Mesendoderm (in vitro differentiated cells): ENCODE data around the gene LSM2. TPM values are rescaled to one million over a fixed set of nuclear protein-coding genes. Genes with fewer than 3 reads are reported as not detected.

Experiments used
- DNase-seq: peaks from one replicate; pipeline ENCODE4 v3.0.0; 2013
- H2AK5ac ChIP-seq: 2 replicates; pipeline ENCODE4 v1.6.1; 2013; ENCODE audit warnings: low read length, inconsistent platforms
- H2BK120ac ChIP-seq: 2 replicates; pipeline ENCODE4 v1.6.1; 2013; ENCODE audit warnings: low read depth, mild to moderate bottlenecking, low read length, moderate library complexity, mixed read lengths
- H2BK15ac ChIP-seq: replicated peaks from 2 replicates; pipeline ENCODE4 v1.6.1; 2013; ENCODE audit warnings: low read depth, mild to moderate bottlenecking, moderate library complexity
- H2BK5ac ChIP-seq: 2 replicates; pipeline ENCODE4 v1.6.1; 2013; ENCODE audit warnings: low read length, inconsistent platforms
- H3K18ac ChIP-seq: 2 replicates; pipeline ENCODE4 v1.6.1; 2013; ENCODE audit warnings: mild to moderate bottlenecking, low read length, mixed read lengths
- H3K23ac ChIP-seq: one replicate; pipeline ENCODE4 v1.6.1; 2013; ENCODE audit warnings: low read length
- H3K27ac ChIP-seq: 2 replicates; pipeline ENCODE4 v1.5.1; 2013; ENCODE audit warnings: low read depth, mild to moderate bottlenecking, inconsistent platforms, low read length, moderate library complexity
- H3K27me3 ChIP-seq: 2 replicates; pipeline ENCODE4 v1.6.1; 2013; ENCODE audit warnings: low read length, control low read depth, mild to moderate bottlenecking, inconsistent platforms; ENCODE audit not compliant: insufficient read depth, poor library complexity
- H3K36me3 ChIP-seq: 2 replicates; pipeline ENCODE4 v1.6.1; 2013; ENCODE audit warnings: low read length, inconsistent platforms; ENCODE audit not compliant: control insufficient read depth, insufficient read depth
- H3K4ac ChIP-seq: one replicate; pipeline ENCODE4 v1.6.1; 2013; ENCODE audit warnings: low read depth, mild to moderate bottlenecking, low read length, moderate library complexity
- H3K4me1 ChIP-seq: 2 replicates; pipeline ENCODE4 v1.6.1; 2013; ENCODE audit warnings: low read depth, low read length, inconsistent platforms; ENCODE audit not compliant: control insufficient read depth
- H3K4me2 ChIP-seq: 2 replicates; pipeline ENCODE4 v1.6.1; 2013; ENCODE audit warnings: low read length
- H3K4me3 ChIP-seq: 2 replicates; pipeline ENCODE4 v1.5.1; 2013; ENCODE audit warnings: mild to moderate bottlenecking, low read length
- H3K56ac ChIP-seq: one replicate; pipeline ENCODE4 v1.6.1; 2013; ENCODE audit warnings: low read length
- H3K79me1 ChIP-seq: 2 replicates; pipeline ENCODE4 v1.6.1; 2013; ENCODE audit warnings: low read length, inconsistent platforms
- H3K79me2 ChIP-seq: 2 replicates; pipeline ENCODE4 v1.6.1; 2013; ENCODE audit warnings: mild to moderate bottlenecking, low read length; ENCODE audit not compliant: control insufficient read depth, insufficient read depth
- H3K9ac ChIP-seq: 2 replicates; pipeline ENCODE4 v1.6.1; 2013; ENCODE audit warnings: low read length, inconsistent platforms
- H4K5ac ChIP-seq: one replicate; pipeline ENCODE4 v1.6.1; 2013; ENCODE audit warnings: low read length
- H4K8ac ChIP-seq: one replicate; pipeline ENCODE4 v1.6.1; 2013; ENCODE audit warnings: low read depth, mild to moderate bottlenecking, control low read depth, low read length, moderate library complexity
- WGBS: extraction: QIAGEN DNeasy Blood & Tissue Kit; methylation state at CpG from one replicate; pipeline ENCODE4 v1.1.7; 2013; ENCODE audit warnings: low lambda C conversion rate, missing lambda C conversion rate; ENCODE audit not compliant: insufficient coverage; ENCODE audit errors: extremely low coverage; 5-methylcytosine and 5-hydroxymethylcytosine counted together
- small RNA-seq: library from polyadenylated mRNA; stranded (forward); fragments of <200 nt; extraction: miRNeasy Mini kit (QIAGEN cat#:217004); gene quantifications from one replicate; pipeline ENCODE3, GENCODE V24; 2013; ENCODE audit not compliant: insufficient read depth

Gene LSM2

GRCh38 chr6:31752739-31753319 is 53.9 kb downstream of the LSM2 start:
- peaks cover 1% of the 10 kb centered on the region for H3K4me1 ChIP-seq
- no peak overlapping the region for H3K4ac ChIP-seq
- no peak overlapping the region for H2BK15ac ChIP-seq
- H2BK120ac ChIP-seq: no peak overlapping the region
- no peak overlapping the region for H3K56ac ChIP-seq
- H3K27ac ChIP-seq: no peak overlapping the region
- no peak overlapping the region for H3K18ac ChIP-seq
- H3K4me3 ChIP-seq: no peak overlapping the region
- no peak overlapping the region for H4K8ac ChIP-seq
- DNase-seq: no peak
- H4K5ac ChIP-seq: no peak overlapping the region
- no peaks in the 10 kb centered on the region for H3K79me2 ChIP-seq
- no peaks in the 10 kb centered on the region for H3K79me1 ChIP-seq
- H3K4me2 ChIP-seq: no peak overlapping the region
- H3K9ac ChIP-seq: no peak overlapping the region
- H2BK5ac ChIP-seq: no peak overlapping the region
- H3K36me3 ChIP-seq: no peaks in the 10 kb centered on the region
- H3K23ac ChIP-seq: no peak overlapping the region
- no CpG with 5 or more reads among the region's 8 CpGs for WGBS
- H2AK5ac ChIP-seq: no peak overlapping the region
- H3K27me3 ChIP-seq: no peaks in the 10 kb centered on the region

DNA sequence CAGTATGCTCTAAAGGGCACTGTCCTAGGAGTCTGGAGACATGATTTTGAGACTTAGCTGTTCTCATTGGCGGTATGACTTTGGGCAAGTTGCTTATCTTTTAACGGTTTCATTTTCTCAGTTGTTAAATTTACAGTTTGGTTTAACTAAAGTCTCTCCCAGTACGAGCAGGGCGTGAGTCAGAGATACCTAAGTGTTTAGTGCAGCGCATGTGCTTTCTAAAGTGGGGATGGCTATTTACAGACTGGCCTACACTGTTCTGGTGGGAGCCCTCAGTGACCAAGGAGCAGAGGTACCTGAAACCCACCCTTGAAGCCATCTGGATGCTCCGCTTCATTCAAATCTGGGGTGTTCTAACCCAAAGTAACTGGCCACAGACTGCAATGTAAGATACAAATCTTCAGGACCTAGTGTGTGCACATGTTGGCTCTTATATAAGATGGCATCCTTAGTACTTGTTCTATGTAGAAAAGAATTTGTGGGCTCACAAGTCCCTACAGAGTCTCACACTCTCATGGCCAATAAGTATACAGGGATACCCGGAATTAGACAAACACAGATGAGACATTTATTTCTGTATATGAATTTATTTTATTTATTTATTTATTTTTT is 56.2 kb downstream of the LSM2 start:
- Histone ChIP-seq H3K56ac (no peak overlapping the region), H3K18ac (no peak overlapping the region)

DNA sequence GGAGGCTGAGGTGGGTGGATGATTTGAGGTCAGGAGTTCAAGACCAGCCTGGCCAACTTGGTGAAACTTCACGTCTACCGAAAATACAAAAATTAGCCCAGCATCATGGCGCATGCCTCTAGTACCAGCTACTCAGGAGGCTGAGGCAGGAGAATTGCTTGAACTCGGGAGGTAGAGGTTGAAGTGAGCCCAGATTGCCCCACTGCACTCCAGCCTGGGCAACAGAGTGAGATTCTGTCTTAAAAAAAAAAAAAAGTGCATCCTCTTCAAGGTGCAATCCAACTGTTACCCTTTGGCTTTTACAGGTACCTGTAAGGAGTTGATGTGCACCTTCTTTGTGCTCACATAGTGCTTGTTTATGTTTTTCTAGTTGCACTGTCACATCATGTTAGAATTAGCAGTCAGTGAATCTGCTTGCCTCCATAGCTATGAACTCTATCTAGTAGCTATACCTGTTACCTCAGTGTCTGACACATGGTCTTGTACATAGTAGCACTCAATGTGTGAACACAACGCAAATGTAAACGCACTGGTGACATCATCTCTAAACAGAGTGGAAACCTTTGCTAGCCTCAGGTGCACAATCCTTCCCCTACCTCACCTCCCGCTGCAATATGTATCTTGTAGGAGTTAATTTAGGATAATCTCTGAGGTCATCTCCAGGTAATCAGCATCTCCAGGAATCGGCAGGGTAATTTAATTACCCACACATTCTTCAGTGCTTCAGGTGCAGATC is 57.3 kb downstream of the LSM2 start:
- no peak overlapping the region for H2BK5ac ChIP-seq
- H2BK120ac ChIP-seq: no peak overlapping the region
- peak; percentile 39 for DNase-seq
- no peak overlapping the region for H3K4me2 ChIP-seq
- H2AK5ac ChIP-seq: no peak overlapping the region
- H3K27me3 ChIP-seq: no peaks in the 10 kb centered on the region
- no peak overlapping the region for H3K23ac ChIP-seq
- H4K5ac ChIP-seq: no peak overlapping the region
- no CpG with 5 or more reads among the region's 8 CpGs for WGBS
- peaks cover 1% of the 10 kb centered on the region for H3K4me1 ChIP-seq
- no peak overlapping the region for H3K4me3 ChIP-seq
- H3K9ac ChIP-seq: no peak overlapping the region
- no peaks in the 10 kb centered on the region for H3K79me1 ChIP-seq
- H3K27ac ChIP-seq: no peak overlapping the region
- H2BK15ac ChIP-seq: no peak overlapping the region
- H3K79me2 ChIP-seq: no peaks in the 10 kb centered on the region
- no peak overlapping the region for H3K56ac ChIP-seq
- no peak overlapping the region for H3K4ac ChIP-seq
- H3K36me3 ChIP-seq: no peaks in the 10 kb centered on the region
- no peak overlapping the region for H3K18ac ChIP-seq
- H4K8ac ChIP-seq: no peak overlapping the region

More for the DNA sequence above, 56.2 kb downstream of the LSM2 start:
- no peaks in the 10 kb centered on the region for H3K79me1 ChIP-seq
- H2AK5ac ChIP-seq: no peak overlapping the region
- H3K27ac ChIP-seq: no peak overlapping the region
- no peak overlapping the region for H2BK15ac ChIP-seq
- no peak overlapping the region for H3K9ac ChIP-seq
- H2BK5ac ChIP-seq: no peak overlapping the region
- H3K23ac ChIP-seq: no peak overlapping the region
- H3K27me3 ChIP-seq: no peaks in the 10 kb centered on the region
- no peak for DNase-seq
- H3K4me1 ChIP-seq: peaks cover 1% of the 10 kb centered on the region
- H3K36me3 ChIP-seq: no peaks in the 10 kb centered on the region
- no peak overlapping the region for H4K5ac ChIP-seq
- H2BK120ac ChIP-seq: no peak overlapping the region
- no peak overlapping the region for H3K4me2 ChIP-seq
- H3K79me2 ChIP-seq: no peaks in the 10 kb centered on the region
- H3K4me3 ChIP-seq: no peak overlapping the region
- no peak overlapping the region for H4K8ac ChIP-seq
- no peak overlapping the region for H3K4ac ChIP-seq
- WGBS: no CpG with 5 or more reads among the region's 7 CpGs

Small RNA genes within 50 kb of the gene (small RNA-seq; reads per million reads assigned to genes)
- gene MSH5-SAPCD1 (not detected), gene RF00019 (not detected), gene RNU6-850P (not detected), gene SAPCD1 (not detected), gene SNORD48 (13,366 reads per million, percentile 100 among the genes with 10 or more reads in this experiment), gene SNORD52 (not detected)
